GM18858 (cell line): ENCODE measurements around the gene DNAAF5.
"Not testable (repeated sequence)": the region's sequence is repeated elsewhere in the genome, so short reads cannot be mapped to it uniquely, and the experiment has no call there.

Experiments
- ATAC-seq: cut with Tn5 transposase; IDR thresholded peaks from one replicate; pipeline ENCODE4 v1.9.1; 2021; ENCODE audit not compliant: unreplicated experiment

Gene DNAAF5

GRCh38 chr7:780081-780480, 53.6 kb downstream of the DNAAF5 start:
- ATAC-seq = no peak

- no peak for ATAC-seq
Observed at GRCh38 chr7:780516-780915, 54.0 kb downstream of the DNAAF5 start.

GRCh38 chr7:781186-781849, 54.8 kb downstream of the DNAAF5 start:
- ATAC-seq = no peak

- ATAC-seq = no peak
Observed at GRCh38 chr7:781936-782529, 55.5 kb downstream of the DNAAF5 start.

GRCh38 chr7:782718-783449, 56.4 kb downstream of the DNAAF5 start:
- ATAC-seq = no peak

GRCh38 chr7:783556-784490, 57.3 kb downstream of the DNAAF5 start:
- ATAC-seq = no peak

DNA sequence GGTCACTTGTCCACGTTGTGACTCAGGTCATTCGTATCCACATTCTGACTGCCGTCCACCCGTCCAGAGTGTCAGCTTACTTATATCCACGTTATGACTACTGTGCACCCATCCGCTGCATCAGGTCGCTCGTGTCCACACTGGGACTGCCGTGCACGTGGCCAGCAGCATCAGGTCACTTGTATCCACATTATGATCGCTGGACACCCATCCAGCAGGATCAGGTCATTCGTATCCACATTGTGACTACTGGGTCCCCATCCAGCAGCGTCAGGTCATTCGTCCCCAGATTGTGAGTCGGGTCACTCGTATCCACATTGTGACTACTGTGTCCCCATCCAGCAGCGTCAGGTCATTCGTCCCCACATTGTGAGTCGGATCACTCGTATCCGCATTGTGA, 58.5 kb downstream of the DNAAF5 start:
- ATAC-seq = no peak

DNA sequence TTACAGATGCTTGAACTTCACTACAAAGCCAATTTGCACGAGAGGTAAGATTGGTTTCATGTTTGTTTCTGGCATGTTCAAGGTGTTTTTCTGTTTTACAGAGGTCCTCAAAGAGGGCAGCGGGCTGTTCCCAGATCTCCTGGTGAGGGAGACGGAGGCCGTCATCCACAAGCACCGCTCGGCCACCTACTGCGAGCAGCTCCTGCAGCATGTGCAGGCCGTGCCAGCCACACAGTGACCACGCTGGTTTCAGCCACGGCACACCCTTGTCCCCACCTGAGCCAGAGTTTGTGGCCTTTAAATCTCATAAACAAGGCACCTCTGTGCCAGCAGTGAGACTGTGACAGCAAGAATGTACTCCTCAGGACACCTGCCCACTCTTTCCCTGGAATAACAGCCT, 58.9 kb downstream of the DNAAF5 start:
- no peak for ATAC-seq

DNA sequence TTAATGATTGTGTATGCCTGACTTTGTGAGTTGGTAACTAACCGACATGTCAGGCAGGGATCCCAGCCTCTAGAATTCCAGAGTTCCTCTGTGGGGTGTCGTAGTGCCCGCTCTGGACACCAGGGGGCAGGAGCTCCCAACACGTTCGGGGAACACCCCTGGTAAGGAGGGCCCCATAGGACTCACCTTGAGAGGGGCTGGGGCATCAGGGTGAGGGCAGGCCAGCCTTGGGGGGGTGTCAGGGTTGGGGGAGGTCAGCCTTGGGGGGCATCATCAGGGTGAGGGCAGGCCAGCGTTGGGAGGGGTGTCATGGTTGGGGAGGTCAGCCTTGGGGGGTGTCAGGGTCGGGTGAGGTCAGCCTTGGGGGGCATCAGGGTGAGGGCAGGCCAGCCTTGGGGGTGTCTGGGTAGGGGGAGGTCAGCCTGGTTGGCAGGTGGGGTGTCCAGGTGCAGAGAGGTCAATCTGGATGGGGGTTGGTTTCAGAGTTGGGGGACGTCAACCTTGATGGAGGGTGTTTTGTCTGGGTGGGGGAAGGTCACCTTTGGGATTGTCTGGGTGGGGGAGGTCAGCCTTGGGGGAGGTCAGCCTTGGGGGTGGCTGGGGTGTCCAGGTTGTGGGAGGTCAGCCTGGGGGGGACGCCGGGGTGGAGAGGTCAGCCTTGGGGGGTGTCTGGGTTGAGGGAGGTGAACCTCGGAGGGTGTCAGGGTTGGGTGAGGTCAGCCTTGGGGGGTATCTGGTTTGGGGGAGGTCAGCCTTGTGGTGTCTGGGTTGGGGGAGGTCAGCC, 60.2 kb downstream of the DNAAF5 start:
- no peak for ATAC-seq

- no peak for ATAC-seq
Observed at GRCh38 chr7:787332-788240, 61.1 kb downstream of the DNAAF5 start.

DNA sequence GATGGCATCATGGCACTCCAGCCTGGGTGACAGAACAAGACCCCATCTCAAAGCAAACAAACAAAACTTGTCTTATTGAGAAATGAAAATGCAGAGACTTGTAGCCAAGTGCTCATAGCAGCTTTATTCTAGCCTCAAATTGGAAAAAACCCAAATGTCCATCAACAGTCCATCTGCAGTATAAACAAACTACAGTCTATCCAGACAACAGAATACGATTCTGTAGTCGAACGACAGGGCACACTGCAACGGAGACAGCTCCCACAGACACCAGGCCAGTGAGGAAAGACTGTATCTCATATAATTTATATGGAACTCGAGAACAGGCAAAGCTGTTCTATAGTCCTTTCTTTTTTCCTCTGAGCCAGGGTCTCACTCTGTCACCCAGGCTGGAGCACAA, 65.0 kb downstream of the DNAAF5 start:
- no peak for ATAC-seq

- no peak for ATAC-seq
Observed at GRCh38 chr7:794207-794606, 67.7 kb downstream of the DNAAF5 start.

- ATAC-seq = no peak
Observed at GRCh38 chr7:794671-795329, 68.3 kb downstream of the DNAAF5 start.

GRCh38 chr7:796434-797169, 70.1 kb downstream of the DNAAF5 start:
- not testable (repeated sequence) for ATAC-seq

DNA sequence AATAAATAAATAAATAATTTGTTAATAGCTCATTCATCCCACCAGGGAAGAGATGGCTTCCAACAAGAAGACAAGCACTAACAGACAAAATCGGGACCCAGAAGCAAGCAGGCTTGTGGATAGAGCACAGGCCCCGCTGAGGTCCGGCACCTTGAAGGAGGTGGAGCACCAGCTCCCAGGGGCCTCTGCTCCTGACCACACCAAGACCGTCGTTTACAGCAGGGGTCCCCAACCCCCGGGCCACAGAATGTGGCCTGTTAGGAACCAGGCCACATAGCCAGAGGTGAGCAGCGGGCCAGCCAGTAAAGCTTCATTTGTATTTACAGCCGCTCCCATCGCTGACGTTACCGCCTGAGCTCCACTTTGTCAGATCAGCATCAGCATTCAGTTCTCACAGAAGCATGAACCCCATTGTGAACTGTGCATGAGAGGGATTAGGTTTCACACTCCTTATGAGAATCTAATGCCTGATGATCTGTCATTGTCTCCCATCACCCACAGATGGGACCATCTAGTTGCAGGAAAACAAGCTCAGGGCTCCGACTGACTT, 72.5 kb downstream of the DNAAF5 start:
- no peak for ATAC-seq

DNA sequence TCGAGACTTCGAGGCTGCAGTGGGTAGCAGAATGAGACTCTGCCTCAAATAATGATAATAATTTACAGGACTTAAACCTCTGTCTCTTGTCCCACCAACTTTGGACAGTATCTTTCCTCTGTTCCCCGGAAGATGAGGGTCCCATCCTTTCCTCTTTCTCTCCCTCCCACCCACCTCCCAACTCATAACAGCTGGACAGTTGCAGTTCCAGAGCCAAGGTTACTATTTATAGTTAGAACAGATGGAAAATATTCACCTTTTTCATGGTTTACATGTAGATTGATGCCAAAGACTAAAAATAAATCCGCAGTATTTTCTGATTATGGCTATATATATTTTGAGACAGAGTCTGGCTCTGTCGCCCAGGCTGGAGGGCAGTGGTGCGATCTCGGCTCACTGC, 74.2 kb downstream of the DNAAF5 start:
- no peak for ATAC-seq

- not testable (repeated sequence) for ATAC-seq
Observed at GRCh38 chr7:801351-801750, 74.9 kb downstream of the DNAAF5 start.

DNA sequence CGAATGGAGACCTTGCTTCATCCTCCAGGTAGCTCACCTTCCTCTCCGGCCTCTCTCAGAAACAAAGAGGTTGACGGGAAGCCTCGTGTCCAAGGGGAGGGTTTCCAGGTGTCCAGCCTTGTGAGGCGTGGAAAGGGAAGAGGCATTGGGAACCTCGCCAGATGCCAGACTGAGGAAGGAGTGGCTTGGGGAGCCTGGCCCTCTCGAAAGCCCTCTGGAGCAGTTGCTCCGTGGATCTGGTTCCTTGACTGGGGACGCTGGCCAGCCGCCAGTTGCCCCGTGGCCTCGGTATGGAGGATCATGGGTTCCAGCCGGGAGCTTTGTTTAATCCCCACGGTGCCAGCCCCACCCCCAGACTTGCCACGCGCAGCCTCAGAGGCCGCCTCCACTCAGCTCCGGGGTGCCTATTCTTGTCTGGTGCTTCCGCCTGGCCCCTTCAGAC, 75.5 kb downstream of the DNAAF5 start:
- no peak for ATAC-seq
